Gastrocnemius medialis (tissue), 4 donors: Measurements from ENCODE around the gene PTPN12. TPM values are rescaled to one million over a fixed set of nuclear protein-coding genes. Genes with fewer than 3 reads are reported as not detected.

Source experiments
- ATAC-seq, 2 donors: fragments of 150-250 bp; one replicate each; pipeline ENCODE4 v1.9.1; 2016
- DNase-seq, 2 donors: peaks; one replicate each; pipeline ENCODE4 v3.0.0-alpha.2; 2019
- H3K27ac ChIP-seq, 4 donors: fragments of 200-600 bp; sonication (generic); 1 replicate in 1 of 4; 2 replicates in 3 of 4; pipeline ENCODE4 v1.5.1; 2016 to 2018; ENCODE audit warnings: mild to moderate bottlenecking in 2 of 4, moderate library complexity in 1 of 4
- H3K27me3 ChIP-seq, 3 donors: fragments of 200-600 bp; sonication (generic) in 2 of 3; 1 replicate in 1 of 3; 2 replicates in 2 of 3; pipeline versions ENCODE4 v1.5.1 to v1.6.0; 2016 to 2019; ENCODE audit warnings: mild to moderate bottlenecking in 1 of 3, moderate library complexity in 1 of 3
- H3K36me3 ChIP-seq, 2 donors: fragments of 200-600 bp; sonication (generic) in 1 of 2; one replicate each; pipeline ENCODE4 v1.5.1; 2017 to 2018
- H3K4me1 ChIP-seq, 2 donors: fragments of 200-600 bp; sonication (generic) in 1 of 2; one replicate each; pipeline ENCODE4 v1.5.1; 2016 to 2017; ENCODE audit warnings: mild to moderate bottlenecking in 2 of 2
- H3K4me3 ChIP-seq, 4 donors: fragments of 200-600 bp; sonication (generic) in 3 of 4; 1 replicate in 1 of 4; 2 replicates in 3 of 4; pipeline ENCODE4 v1.5.1; 2016 to 2019; ENCODE audit warnings: mild to moderate bottlenecking in 2 of 4
- H3K9me3 ChIP-seq, 3 donors: fragments of 200-600 bp; sonication (generic) in 2 of 3; 1 replicate in 1 of 3; 2 replicates in 2 of 3; pipeline ENCODE4 v1.5.1; 2016 to 2019
- POLR2A ChIP-seq, 2 donors: fragments of 450-650 bp; IDR thresholded peaks; one replicate each; pipeline ENCODE4 v1.6.1; 2017; ENCODE audit warnings: antibody characterized with exemption in 2 of 2, mild to moderate bottlenecking in 2 of 2, moderate library complexity in 2 of 2
- in situ Hi-C, 4 donors: fragments of 200-750 bp; cut with MboI; loops; one replicate each; pipeline versions ENCODE4 v1.15.0 to v1.8.0; 2017; ENCODE audit warnings: low sequenced_read_pairs in 4 of 4
- intact Hi-C: fragments of 100-400 bp; cut with DNase I; formaldehyde crosslinking; loops from one replicate; pipeline ENCODE4 v1.15.1; 2023; ENCODE audit warnings: low total_unique reads
- total RNA-seq, 4 donors: library from RNA; depleted of rRNA; stranded (reverse); fragments of >200 nt; gene quantifications; one replicate each; pipeline versions ENCODE4 v1.1.0 to v1.2.3, GENCODE V29; 2016
- TF ChIP-seq, protein P1 (sequence below), 5 experiments: fragments of 450-650 bp in 3 of 5; fragments of 200-600 bp in 2 of 5; sonication (generic) in 2 of 5; IDR thresholded peaks in 4 of 5; conservative IDR thresholded peaks in 1 of 5; 1 replicate in 4 of 5; 2 replicates in 1 of 5; pipeline ENCODE4 v1.5.1; 2016 to 2019; ENCODE audit warnings: antibody characterized with exemption in 5 of 5, mild to moderate bottlenecking in 3 of 5, moderate library complexity in 3 of 5

The PTPN12 gene
- total RNA-seq, 4 donors from 2014 or later = 22.7 to 38.0 (median 27.7) TPM

DNA sequence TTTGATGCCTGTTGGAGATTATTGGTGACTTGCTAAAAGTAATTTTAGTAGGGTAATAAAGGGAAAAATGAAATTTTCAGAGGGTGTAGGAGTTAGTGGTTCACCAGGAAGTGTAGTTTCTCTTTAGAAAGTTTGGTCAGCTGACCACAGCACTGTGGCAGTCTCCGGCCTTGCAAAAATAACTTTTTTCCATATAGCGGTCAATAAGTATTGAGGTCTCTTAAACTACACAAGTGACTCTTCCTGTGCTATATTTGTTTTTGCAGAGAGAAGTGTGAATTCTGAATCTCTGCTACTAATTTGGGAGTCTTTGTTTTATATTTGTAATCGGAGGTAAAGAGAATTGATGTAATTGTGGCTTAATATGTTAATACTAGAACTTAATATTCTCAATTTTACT is 24.3 kb downstream of the PTPN12 start:
- Histone ChIP-seq H3K4me1 (peaks cover 31 to 35% of the 10 kb centered on the region in 2 donors), H3K9me3 (no peaks in the 10 kb centered on the region), H3K36me3 (no peaks in the 10 kb centered on the region), H3K27me3 (no peaks in the 10 kb centered on the region), H3K4me3 (no peak overlapping the region), H3K27ac (no peak overlapping the region)
- intact Hi-C loops (no loop called here), in situ Hi-C loops (no loop called here)
- no peak for DNase-seq
- no peak for TF ChIP-seq POLR2A (IDR thresholded peaks at IDR 0.05)
- TF ChIP-seq, protein P1, sequence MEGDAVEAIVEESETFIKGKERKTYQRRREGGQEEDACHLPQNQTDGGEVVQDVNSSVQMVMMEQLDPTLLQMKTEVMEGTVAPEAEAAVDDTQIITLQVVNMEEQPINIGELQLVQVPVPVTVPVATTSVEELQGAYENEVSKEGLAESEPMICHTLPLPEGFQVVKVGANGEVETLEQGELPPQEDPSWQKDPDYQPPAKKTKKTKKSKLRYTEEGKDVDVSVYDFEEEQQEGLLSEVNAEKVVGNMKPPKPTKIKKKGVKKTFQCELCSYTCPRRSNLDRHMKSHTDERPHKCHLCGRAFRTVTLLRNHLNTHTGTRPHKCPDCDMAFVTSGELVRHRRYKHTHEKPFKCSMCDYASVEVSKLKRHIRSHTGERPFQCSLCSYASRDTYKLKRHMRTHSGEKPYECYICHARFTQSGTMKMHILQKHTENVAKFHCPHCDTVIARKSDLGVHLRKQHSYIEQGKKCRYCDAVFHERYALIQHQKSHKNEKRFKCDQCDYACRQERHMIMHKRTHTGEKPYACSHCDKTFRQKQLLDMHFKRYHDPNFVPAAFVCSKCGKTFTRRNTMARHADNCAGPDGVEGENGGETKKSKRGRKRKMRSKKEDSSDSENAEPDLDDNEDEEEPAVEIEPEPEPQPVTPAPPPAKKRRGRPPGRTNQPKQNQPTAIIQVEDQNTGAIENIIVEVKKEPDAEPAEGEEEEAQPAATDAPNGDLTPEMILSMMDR (IDR thresholded peaks at IDR 0.05 in 4 of 5, conservative IDR thresholded peaks at IDR 0.05 in 1 of 5) = no peak
- no peak for ATAC-seq

DNA sequence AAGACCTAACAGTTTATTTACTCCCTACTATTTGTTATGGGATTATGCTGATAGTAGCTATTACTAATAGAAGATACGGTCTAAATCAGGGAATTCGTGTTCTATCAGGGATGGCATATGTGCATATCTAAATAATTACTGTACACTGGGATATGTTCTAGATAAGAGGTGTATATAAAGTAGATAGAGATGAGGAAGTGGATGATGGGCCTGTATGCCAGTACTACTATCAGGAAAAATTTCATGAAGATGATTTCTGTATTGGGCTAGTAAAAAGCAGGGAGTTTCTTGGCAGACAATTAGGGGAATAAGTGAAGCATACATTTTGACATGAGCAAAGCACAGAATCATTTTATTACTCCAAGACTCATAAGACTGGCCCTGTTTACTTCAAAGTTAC is 26.2 kb downstream of the PTPN12 start:
- H3K27me3 ChIP-seq = no peaks in the 10 kb centered on the region
- no peak for ATAC-seq
- H3K4me3 ChIP-seq = no peak overlapping the region
- H3K36me3 ChIP-seq = no peaks in the 10 kb centered on the region
- peaks cover 31 to 35% of the 10 kb centered on the region in 2 donors for H3K4me1 ChIP-seq
- in situ Hi-C loops (no loop called here), intact Hi-C loops (no loop called here)
- no peak for TF ChIP-seq POLR2A (IDR thresholded peaks at IDR 0.05)
- TF ChIP-seq, protein P1 (IDR thresholded peaks at IDR 0.05 in 4 of 5, conservative IDR thresholded peaks at IDR 0.05 in 1 of 5) = no peak
- H3K9me3 ChIP-seq = no peaks in the 10 kb centered on the region
- no peak for DNase-seq
- no peak overlapping the region for H3K27ac ChIP-seq

DNA sequence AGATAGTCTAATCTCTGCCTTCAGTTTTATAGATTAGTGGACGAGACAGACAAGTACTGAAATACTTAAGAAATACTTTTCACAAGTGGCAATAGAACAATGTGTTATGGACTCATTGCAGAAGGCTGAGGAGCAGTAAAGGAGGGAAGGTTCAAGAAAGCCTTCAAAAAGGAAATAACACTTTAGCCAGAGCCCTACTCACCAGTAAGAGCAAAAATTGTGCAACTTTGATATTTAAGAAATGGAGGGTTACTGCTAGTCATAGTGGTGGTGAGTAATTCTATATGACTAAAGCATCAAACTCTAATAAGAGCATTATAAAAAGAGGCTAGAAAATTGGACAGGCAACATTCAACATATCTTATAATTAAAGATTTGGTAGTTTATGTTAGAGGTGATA is 28.8 kb downstream of the PTPN12 start:
- DNase-seq = no peak
- Histone ChIP-seq H3K27ac (no peak overlapping the region), H3K9me3 (no peaks in the 10 kb centered on the region), H3K36me3 (peaks cover 0 to under 1% of the 10 kb centered on the region in 2 donors), H3K4me3 (no peak overlapping the region), H3K27me3 (no peaks in the 10 kb centered on the region), H3K4me1 (peaks cover 23 to 30% of the 10 kb centered on the region in 2 donors)
- intact Hi-C loops (no loop called here), in situ Hi-C loops (no loop called here)
- TF ChIP-seq, protein P1 (IDR thresholded peaks at IDR 0.05 in 4 of 5, conservative IDR thresholded peaks at IDR 0.05 in 1 of 5) = no peak
- TF ChIP-seq POLR2A (IDR thresholded peaks at IDR 0.05) = no peak
- no peak for ATAC-seq

DNA sequence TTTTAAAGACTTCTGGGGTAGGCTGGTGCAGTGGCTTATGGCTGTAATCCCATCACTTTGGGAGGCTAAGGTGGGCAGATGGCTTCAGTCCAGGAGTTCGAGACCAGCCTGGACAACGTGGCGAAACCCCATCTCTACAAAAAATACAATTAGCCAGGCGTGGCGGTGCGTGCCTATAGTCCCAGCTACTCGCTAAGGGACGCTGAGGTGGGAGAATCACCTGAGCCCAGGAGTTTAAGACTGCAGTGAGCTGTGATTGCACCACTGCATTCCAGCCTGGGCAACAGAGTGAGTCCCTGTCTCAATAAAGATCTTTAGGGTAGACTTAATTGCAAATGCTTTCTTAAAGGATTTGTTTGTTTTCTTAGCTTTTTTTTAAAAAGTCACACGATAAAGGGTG is 29.3 kb downstream of the PTPN12 start:
- Histone ChIP-seq H3K4me3 (no peak overlapping the region), H3K27ac (no peak overlapping the region), H3K9me3 (no peaks in the 10 kb centered on the region), H3K27me3 (no peaks in the 10 kb centered on the region), H3K36me3 (peaks cover 0 to 5% of the 10 kb centered on the region in 2 donors), H3K4me1 (peaks cover 22 to 30% of the 10 kb centered on the region in 2 donors)
- ATAC-seq (no peak), DNase-seq (no peak)
- in situ Hi-C loops (no loop called here), intact Hi-C loops (no loop called here)
- no peak for TF ChIP-seq POLR2A (IDR thresholded peaks at IDR 0.05)
- TF ChIP-seq, protein P1 (IDR thresholded peaks at IDR 0.05 in 4 of 5, conservative IDR thresholded peaks at IDR 0.05 in 1 of 5) = no peak
